H1 (cell line): ENCODE measurements around the gene TUBD1. TPM values are rescaled to one million over a fixed set of nuclear protein-coding genes. Genes with fewer than 3 reads are reported as not detected.

Experiments
- SIN3A ChIP-seq, 2 experiments: IDR thresholded peaks in 1 of 2; conservative IDR thresholded peaks in 1 of 2; 2 replicates each; pipeline ENCODE4 v1.6.1; 2011 to 2012; ENCODE audit warnings: low read length in 2 of 2, improper control_type of control experiment in 1 of 2, low read depth in 1 of 2, mild to moderate bottlenecking in 1 of 2
- polyA plus RNA-seq, 7 experiments: library from polyadenylated mRNA; depleted of rRNA in 3 of 7; stranded (reverse) in 5 of 7; unstranded in 2 of 7; fragments of >200 nt in 5 of 7; fragments of 200-250 nt in 2 of 7; gene quantifications; 1 replicate in 5 of 7; 2 replicates in 1 of 7; 4 replicates in 1 of 7; pipeline versions ENCODE4 v1.2.1 to v1.2.3, GENCODE V29; 2011 to 2013; ENCODE audit warnings: missing spikeins in 2 of 7, mixed read lengths in 2 of 7
- total RNA-seq: library from RNA; stranded (reverse); fragmentation: NEBNext Ultra II Directional; extraction: Animal tissue kit (Norgen Biotek cat#: 25700); gene quantifications from 2 replicates; pipeline ENCODE4 v1.2.1, GENCODE V29; 2021

Gene TUBD1
- total and polyA plus RNA-seq, 2 of the 8 experiments (the other 6 are each of a cell fraction or from before 2014, with no cell fraction given): 9.1 to 17.5 TPM

DNA sequence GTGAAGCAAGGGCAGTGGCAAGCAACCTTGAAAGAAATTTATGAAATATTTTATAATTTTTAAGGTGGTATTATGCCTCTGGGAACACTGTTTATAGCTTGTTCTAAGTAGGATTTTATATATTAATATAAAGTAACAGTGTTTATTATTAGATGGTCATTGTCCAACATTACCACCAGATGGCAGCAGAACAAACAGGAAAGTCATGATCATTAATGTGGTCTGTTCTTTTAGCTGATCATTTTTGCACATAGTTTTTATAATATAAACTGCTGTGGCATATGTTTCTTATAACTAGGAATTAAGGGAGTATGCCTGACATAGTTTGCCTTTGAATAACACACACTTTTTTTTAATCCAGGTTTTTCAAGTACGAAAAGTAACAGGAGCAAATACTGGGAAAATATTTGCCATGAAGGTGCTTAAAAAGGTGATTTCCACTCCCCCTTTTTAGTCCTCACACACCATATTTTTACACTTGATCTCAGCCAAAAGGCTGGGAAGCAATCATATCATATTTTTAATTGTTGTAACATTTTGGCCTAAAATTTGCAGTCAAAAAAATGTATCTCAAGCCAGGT lies 21.6 kb upstream of the TUBD1 start (continued):
- TF ChIP-seq SIN3A (conservative IDR thresholded peaks at IDR 0.05 in 1 of 2, IDR thresholded peaks at IDR 0.05 in 1 of 2; ENCODE audit: low read depth in 1 of 2, low read length in 2 of 2): no peak
